Endodermal cell (in vitro differentiated cells): ENCODE results near the gene TCF12. TPM values are rescaled to one million over a fixed set of nuclear protein-coding genes. Genes with fewer than 3 reads are reported as not detected.

Experiments
- DNase-seq: peaks from one replicate; pipeline ENCODE4 v3.0.0-alpha.2; 2017
- H3K27ac ChIP-seq: 2 replicates; pipeline ENCODE4 v1.5.1; 2013; ENCODE audit warnings: mild to moderate bottlenecking, low read depth, low read length, moderate library complexity
- H3K27me3 ChIP-seq: 2 replicates; pipeline ENCODE4 v1.6.1; 2013; ENCODE audit warnings: mild to moderate bottlenecking, low read length, moderate library complexity; ENCODE audit not compliant: insufficient read depth, control insufficient read depth, poor library complexity, severe bottlenecking
- H3K36me3 ChIP-seq: 2 replicates; pipeline ENCODE4 v1.7.0; 2013; ENCODE audit warnings: mild to moderate bottlenecking, low read length, moderate library complexity; ENCODE audit not compliant: control insufficient read depth, insufficient read depth
- H3K4me1 ChIP-seq: one replicate; pipeline ENCODE4 v1.7.0; 2013; ENCODE audit warnings: low read length; ENCODE audit not compliant: control insufficient read depth, insufficient read depth
- H3K4me3 ChIP-seq: 2 replicates; pipeline ENCODE4 v1.5.1; 2013; ENCODE audit warnings: mild to moderate bottlenecking, low read length, moderate library complexity
- H3K9ac ChIP-seq: 2 replicates; pipeline ENCODE4 v1.6.1; 2013; ENCODE audit warnings: mild to moderate bottlenecking, low read length, moderate library complexity; ENCODE audit not compliant: poor library complexity, severe bottlenecking; ENCODE audit errors: extremely low read depth
- H3K9me3 ChIP-seq: 2 replicates; pipeline ENCODE4 v1.6.1; 2013; ENCODE audit warnings: mild to moderate bottlenecking, low read length, moderate library complexity; ENCODE audit not compliant: control insufficient read depth
- H3K27ac Mint-ChIP-seq: 2 replicates; pipeline ENCODE4 v1.8.0; 2020; ENCODE audit warnings: mixed read lengths
- H3K27me3 Mint-ChIP-seq: 2 replicates; pipeline ENCODE4 v1.8.0; 2021; ENCODE audit warnings: mild to moderate bottlenecking, mixed read lengths; ENCODE audit not compliant: insufficient read depth
- H3K36me3 Mint-ChIP-seq: 2 replicates; pipeline ENCODE4 v1.8.0; 2020; ENCODE audit warnings: low read depth, mixed read lengths
- H3K4me1 Mint-ChIP-seq: 2 replicates; pipeline ENCODE4 v1.8.0; 2020; ENCODE audit warnings: mixed read lengths
- H3K4me3 Mint-ChIP-seq: 2 replicates; pipeline ENCODE4 v1.8.0; 2020; ENCODE audit warnings: mild to moderate bottlenecking, moderate library complexity, mixed read lengths
- H3K9me3 Mint-ChIP-seq: 2 replicates; pipeline ENCODE4 v1.8.0; 2020; ENCODE audit warnings: mild to moderate bottlenecking, mixed read lengths
- CTCF ChIP-seq: fragments of 200-600 bp; sonication (generic); conservative IDR thresholded peaks from 2 replicates; pipeline ENCODE4 v1.5.0; 2021; ENCODE audit warnings: antibody characterized with exemption, mild to moderate bottlenecking
- WGBS, 2 experiments: methylation state at CpG; one replicate each; pipeline versions ENCODE4 v1.1.5 to v1.1.7; 2013; ENCODE audit warnings: missing lambda C conversion rate in 2 of 2, mixed read lengths in 1 of 2; ENCODE audit not compliant: insufficient coverage in 1 of 2, insufficient read length in 1 of 2; 5-methylcytosine and 5-hydroxymethylcytosine counted together
- total RNA-seq, 2 donors: library from RNA; stranded (reverse); fragmentation: NEBNext Ultra II Directional in 1 of 2; extraction: Animal tissue kit (Norgen Biotek cat#: 25700) in 1 of 2; gene quantifications; 2 replicates in 1 of 2; 3 replicates in 1 of 2; pipeline ENCODE4 v1.2.1, GENCODE V29; 2021

TCF12 gene
- total RNA-seq, 2 donors from 2014 or later, result 103 to 121 TPM

GRCh38 chr15:57218826-57219576, 300.6 kb downstream of the TCF12 start:
- peak; percentile 57 for DNase-seq
- Histone ChIP-seq H3K9ac (no peak overlapping the region), H3K27me3 (no peaks in the 10 kb centered on the region), H3K27ac (peak overlapping the region; percentile 89), H3K9me3 (no peaks in the 10 kb centered on the region), H3K36me3 (no peaks in the 10 kb centered on the region), H3K4me1 (peaks cover 6% of the 10 kb centered on the region), H3K4me3 (peak overlapping the region; percentile 54)
- Mint-ChIP-seq H3K27me3 (no peaks in the 10 kb centered on the region), H3K9me3 (no peaks in the 10 kb centered on the region), H3K4me1 (peaks cover 22% of the 10 kb centered on the region), H3K27ac (peak overlapping the region; percentile 44), H3K4me3 (no peak overlapping the region), H3K36me3 (no peaks in the 10 kb centered on the region)
- no peak for TF ChIP-seq CTCF
- 0 to 29% methylated on average over 1 of the region's 2 CpGs for WGBS, 2 experiments

- H3K9me3 ChIP-seq, result no peaks in the 10 kb centered on the region
- H3K4me3 ChIP-seq, result peak overlapping the region; percentile 54
- DNase-seq, result no peak
- Mint-ChIP-seq H3K27me3 (no peaks in the 10 kb centered on the region), H3K4me3 (no peak overlapping the region), H3K9me3 (no peaks in the 10 kb centered on the region), H3K36me3 (no peaks in the 10 kb centered on the region), H3K27ac (no peak overlapping the region), H3K4me1 (peaks cover 21% of the 10 kb centered on the region)
- H3K36me3 ChIP-seq, result no peaks in the 10 kb centered on the region
- H3K9ac ChIP-seq, result no peak overlapping the region
- 60 to 96% methylated on average over 1 of the region's 2 CpGs for WGBS, 2 experiments
- H3K4me1 ChIP-seq, result peaks cover 6% of the 10 kb centered on the region
- H3K27me3 ChIP-seq, result no peaks in the 10 kb centered on the region
- no peak for TF ChIP-seq CTCF
- peak overlapping the region; percentile 22 for H3K27ac ChIP-seq
These were observed 301.8 kb downstream of the TCF12 start for GRCh38 chr15:57220205-57220604.

DNA sequence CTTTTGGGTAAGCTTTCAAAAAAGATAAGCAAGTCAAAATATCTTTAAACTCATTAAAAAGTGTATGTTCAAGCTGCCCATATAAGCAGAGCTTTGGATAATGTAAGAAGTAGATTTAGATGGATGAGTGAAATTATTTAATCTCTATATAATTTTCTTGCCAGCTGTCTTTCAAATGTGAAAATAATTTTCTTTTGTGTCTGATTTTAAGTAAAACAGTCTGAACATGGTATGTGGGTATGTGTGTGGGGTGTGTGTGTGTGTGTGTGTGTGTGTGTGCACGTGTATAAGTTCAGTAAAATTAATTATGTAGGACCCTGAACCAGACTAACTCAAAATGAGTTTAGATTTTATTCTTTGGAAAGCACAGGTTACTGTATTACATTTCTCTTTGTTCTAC, 302.7 kb downstream of the TCF12 start:
- Mint-ChIP-seq H3K4me1 (peaks cover 14% of the 10 kb centered on the region), H3K27ac (no peak overlapping the region), H3K9me3 (no peaks in the 10 kb centered on the region), H3K4me3 (no peak overlapping the region), H3K36me3 (no peaks in the 10 kb centered on the region), H3K27me3 (no peaks in the 10 kb centered on the region)
- Histone ChIP-seq H3K4me3 (peak overlapping the region; percentile 12), H3K9ac (no peak overlapping the region), H3K4me1 (peaks cover 4% of the 10 kb centered on the region), H3K27me3 (no peaks in the 10 kb centered on the region), H3K9me3 (no peaks in the 10 kb centered on the region), H3K27ac (peak overlapping the region; percentile 80), H3K36me3 (no peaks in the 10 kb centered on the region)
- TF ChIP-seq CTCF, result no peak
- DNase-seq, result no peak
- WGBS, 2 experiments, result 88% methylated on average over 1 of the region's 1 CpG; no CpG with 5 or more reads in 1 of the 2 experiments
